ENCODE data around the gene DUOX2. TPM values are rescaled to one million over a fixed set of nuclear protein-coding genes. Genes with fewer than 3 reads are reported as not detected.

Gene DUOX2
- total RNA-seq, 1 experiment from 2014 or later: not detected

DNA sequence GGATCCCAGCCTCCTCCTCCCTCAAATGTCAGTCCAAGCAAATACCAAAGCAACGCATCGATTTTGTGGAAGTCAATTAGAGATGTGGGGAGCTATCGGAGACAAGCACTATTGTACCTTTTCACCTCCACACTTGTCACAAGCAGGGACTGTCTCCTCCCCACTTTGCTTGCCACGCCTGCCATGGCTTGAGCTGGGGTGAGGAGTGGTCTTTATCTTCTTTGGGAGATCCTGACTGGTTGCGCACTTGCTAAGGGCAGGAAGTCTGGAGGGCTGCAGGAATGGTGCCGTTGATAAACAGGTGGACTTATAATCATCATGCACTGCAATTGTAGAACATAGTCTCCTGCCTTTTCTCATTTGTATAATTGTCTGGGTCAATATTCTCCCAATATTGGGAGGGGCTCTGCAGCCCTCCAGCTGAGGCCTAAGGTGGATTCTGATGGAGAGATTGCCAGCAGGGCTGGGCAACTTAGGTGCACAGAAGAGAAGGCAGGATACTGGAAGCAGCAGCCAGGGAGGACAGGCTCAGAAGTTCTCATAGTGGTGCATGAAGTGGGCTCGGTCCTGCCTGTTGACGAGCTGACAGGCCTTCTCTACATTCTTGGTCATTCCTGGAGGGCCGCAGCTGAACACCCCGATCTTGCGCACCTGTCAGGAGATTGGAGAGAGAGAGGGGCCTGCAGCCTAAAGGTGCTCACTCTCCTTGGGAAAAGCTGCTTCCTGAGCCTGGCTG is 20.2 kb downstream of the DUOX2 start:
- no TSS peak for BruUV-seq (replicated peaks)
- no peaks in the 10 kb centered on the region for H3K4me1 ChIP-seq (replicated peaks; ENCODE audit: insufficient read depth)

DNA sequence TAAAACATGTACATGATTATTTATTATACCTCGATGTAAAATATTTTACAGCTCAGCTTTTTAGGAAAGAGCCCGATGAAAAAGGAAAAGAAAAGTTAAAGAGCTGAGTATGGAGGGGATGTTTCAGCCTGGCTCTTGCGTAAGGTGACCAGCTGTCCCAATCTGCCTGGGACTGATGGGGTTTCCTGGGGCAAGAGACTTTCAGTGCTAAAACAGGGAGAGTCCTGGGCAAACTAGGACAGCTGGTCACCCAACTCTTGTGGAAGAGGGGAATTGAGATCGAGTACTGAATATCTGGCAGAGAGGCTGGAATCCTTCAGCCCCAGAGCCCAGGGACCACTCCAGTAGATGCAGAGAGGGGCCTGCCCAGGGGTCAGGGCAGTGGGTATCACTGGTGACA is 21.0 kb downstream of the DUOX2 start:
- intact Hi-C loops (cut with micrococcal nuclease; ENCODE audit: unreplicated experiment): no loop called here

More for the DNA sequence above, 20.2 kb downstream of the DUOX2 start:
- no peaks in the 10 kb centered on the region for H3K36me3 ChIP-seq (ENCODE audit: low read depth)
- H3K4me2 ChIP-seq: no peak overlapping the region
- ChIA-PET CTCF (no interaction called here), POLR2A (ENCODE audit: unreplicated experiment) (interaction anchor here (0.6 kb wide), 1 partner anchor 48 kb away, joined by 10 read pairs; no protein-coding TSS in a partner anchor)
- no peaks in the 10 kb centered on the region for H3K79me2 ChIP-seq (ENCODE audit: low read depth)
- no peaks in the 10 kb centered on the region for H3F3A ChIP-seq (ENCODE audit: insufficient read depth, low read depth)
- DNase-seq: no peak
- no peak overlapping the region for H3K4me3 ChIP-seq
- intact Hi-C loops (cut with micrococcal nuclease; ENCODE audit: unreplicated experiment): no loop called here
- no peak for TF ChIP-seq EZH2 (IDR thresholded peaks at IDR 0.05; ENCODE audit: low read depth)
- TF ChIP-seq, protein P1, sequence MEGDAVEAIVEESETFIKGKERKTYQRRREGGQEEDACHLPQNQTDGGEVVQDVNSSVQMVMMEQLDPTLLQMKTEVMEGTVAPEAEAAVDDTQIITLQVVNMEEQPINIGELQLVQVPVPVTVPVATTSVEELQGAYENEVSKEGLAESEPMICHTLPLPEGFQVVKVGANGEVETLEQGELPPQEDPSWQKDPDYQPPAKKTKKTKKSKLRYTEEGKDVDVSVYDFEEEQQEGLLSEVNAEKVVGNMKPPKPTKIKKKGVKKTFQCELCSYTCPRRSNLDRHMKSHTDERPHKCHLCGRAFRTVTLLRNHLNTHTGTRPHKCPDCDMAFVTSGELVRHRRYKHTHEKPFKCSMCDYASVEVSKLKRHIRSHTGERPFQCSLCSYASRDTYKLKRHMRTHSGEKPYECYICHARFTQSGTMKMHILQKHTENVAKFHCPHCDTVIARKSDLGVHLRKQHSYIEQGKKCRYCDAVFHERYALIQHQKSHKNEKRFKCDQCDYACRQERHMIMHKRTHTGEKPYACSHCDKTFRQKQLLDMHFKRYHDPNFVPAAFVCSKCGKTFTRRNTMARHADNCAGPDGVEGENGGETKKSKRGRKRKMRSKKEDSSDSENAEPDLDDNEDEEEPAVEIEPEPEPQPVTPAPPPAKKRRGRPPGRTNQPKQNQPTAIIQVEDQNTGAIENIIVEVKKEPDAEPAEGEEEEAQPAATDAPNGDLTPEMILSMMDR (conservative IDR thresholded peaks at IDR 0.05): no peak
- 0 out of 2 replicates have a peak, but pooled peaks cover 3% of the 10 kb centered on the region for H3K27me3 ChIP-seq (ENCODE audit: insufficient read depth, low read depth)
- no peak overlapping the region for H2AFZ ChIP-seq
- no peaks in the 10 kb centered on the region for H4K20me1 ChIP-seq (ENCODE audit: insufficient read depth)
- H3K9me3 ChIP-seq (ENCODE audit: insufficient read depth, low read depth): no peaks in the 10 kb centered on the region
- H3K27ac ChIP-seq: no peak overlapping the region
- no peaks in the 10 kb centered on the region for H3K9me2 ChIP-seq (ENCODE audit: insufficient read depth)

DNA sequence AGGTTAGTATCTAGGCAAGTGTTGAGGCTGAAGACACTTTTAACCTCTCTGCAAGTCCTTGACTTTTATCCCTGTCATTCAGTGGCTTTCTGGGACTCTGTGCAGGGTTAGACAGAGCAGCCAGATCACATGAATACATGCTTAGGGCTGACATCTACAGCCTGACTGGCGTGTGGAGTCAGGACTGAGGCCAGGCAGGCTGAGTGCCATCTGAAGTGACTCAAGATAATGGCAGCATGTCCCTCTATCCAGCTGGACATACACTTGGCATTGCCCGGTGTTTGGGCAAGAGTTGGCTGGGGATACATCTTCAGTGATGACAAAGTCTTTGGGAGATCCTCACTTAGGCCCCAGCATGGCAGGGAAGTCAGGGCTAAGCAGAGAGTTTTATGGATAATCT is 22.4 kb downstream of the DUOX2 start:
- Histone ChIP-seq H3K4me1 (replicated peaks; ENCODE audit: insufficient read depth) (no peaks in the 10 kb centered on the region), H2AFZ (no peak overlapping the region), H3F3A (ENCODE audit: insufficient read depth, low read depth) (no peaks in the 10 kb centered on the region), H4K20me1 (ENCODE audit: insufficient read depth) (no peaks in the 10 kb centered on the region), H3K9me3 (ENCODE audit: insufficient read depth, low read depth) (no peaks in the 10 kb centered on the region), H3K9me2 (ENCODE audit: insufficient read depth) (no peaks in the 10 kb centered on the region), H3K27me3 (ENCODE audit: insufficient read depth, low read depth) (peaks cover 3% of the 10 kb centered on the region; the same call in 1 of the 2 replicates), H3K4me2 (no peak overlapping the region), H3K36me3 (ENCODE audit: low read depth) (no peaks in the 10 kb centered on the region), H3K79me2 (ENCODE audit: low read depth) (no peaks in the 10 kb centered on the region), H3K4me3 (no peak overlapping the region), H3K27ac (no peak overlapping the region)
- CTCF ChIA-PET: no interaction called here
- intact Hi-C loops (cut with micrococcal nuclease; ENCODE audit: unreplicated experiment): no loop called here
- BruUV-seq (replicated peaks): no TSS peak
- no peak for DNase-seq
- POLR2A ChIA-PET (ENCODE audit: unreplicated experiment): interaction anchor here (0.6 kb wide), 1 partner anchor 13 kb away, joined by 3 read pairs; no protein-coding TSS in a partner anchor
- TF ChIP-seq EZH2 (IDR thresholded peaks at IDR 0.05; ENCODE audit: low read depth): no peak

More for the DNA sequence above, 21.0 kb downstream of the DUOX2 start:
- Histone ChIP-seq H3K79me2 (ENCODE audit: low read depth) (no peaks in the 10 kb centered on the region), H3F3A (ENCODE audit: insufficient read depth, low read depth) (no peaks in the 10 kb centered on the region), H3K27me3 (ENCODE audit: insufficient read depth, low read depth) (0 out of 2 replicates have a peak, but pooled peaks cover 3% of the 10 kb centered on the region), H2AFZ (no peak overlapping the region), H4K20me1 (ENCODE audit: insufficient read depth) (no peaks in the 10 kb centered on the region), H3K4me3 (no peak overlapping the region), H3K27ac (no peak overlapping the region), H3K36me3 (ENCODE audit: low read depth) (no peaks in the 10 kb centered on the region), H3K9me3 (ENCODE audit: insufficient read depth, low read depth) (no peaks in the 10 kb centered on the region), H3K4me1 (replicated peaks; ENCODE audit: insufficient read depth) (no peaks in the 10 kb centered on the region), H3K9me2 (ENCODE audit: insufficient read depth) (no peaks in the 10 kb centered on the region), H3K4me2 (no peak overlapping the region)
- DNase-seq: no peak
- TF ChIP-seq, protein P1 (conservative IDR thresholded peaks at IDR 0.05): no peak
- no peak for TF ChIP-seq EZH2 (IDR thresholded peaks at IDR 0.05; ENCODE audit: low read depth)
- CTCF ChIA-PET: no interaction called here
- no TSS peak for BruUV-seq (replicated peaks)
- POLR2A ChIA-PET (ENCODE audit: unreplicated experiment): interaction anchor here (0.6 kb wide), 1 partner anchor 49 kb away, joined by 10 read pairs; no protein-coding TSS in a partner anchor
